GM19455 (cell line): ENCODE data around the gene SLC12A5.

Experiments
- ATAC-seq: cut with Tn5 transposase; IDR thresholded peaks from one replicate; pipeline ENCODE4 v1.9.1; 2021; ENCODE audit not compliant: unreplicated experiment

SLC12A5 gene

DNA sequence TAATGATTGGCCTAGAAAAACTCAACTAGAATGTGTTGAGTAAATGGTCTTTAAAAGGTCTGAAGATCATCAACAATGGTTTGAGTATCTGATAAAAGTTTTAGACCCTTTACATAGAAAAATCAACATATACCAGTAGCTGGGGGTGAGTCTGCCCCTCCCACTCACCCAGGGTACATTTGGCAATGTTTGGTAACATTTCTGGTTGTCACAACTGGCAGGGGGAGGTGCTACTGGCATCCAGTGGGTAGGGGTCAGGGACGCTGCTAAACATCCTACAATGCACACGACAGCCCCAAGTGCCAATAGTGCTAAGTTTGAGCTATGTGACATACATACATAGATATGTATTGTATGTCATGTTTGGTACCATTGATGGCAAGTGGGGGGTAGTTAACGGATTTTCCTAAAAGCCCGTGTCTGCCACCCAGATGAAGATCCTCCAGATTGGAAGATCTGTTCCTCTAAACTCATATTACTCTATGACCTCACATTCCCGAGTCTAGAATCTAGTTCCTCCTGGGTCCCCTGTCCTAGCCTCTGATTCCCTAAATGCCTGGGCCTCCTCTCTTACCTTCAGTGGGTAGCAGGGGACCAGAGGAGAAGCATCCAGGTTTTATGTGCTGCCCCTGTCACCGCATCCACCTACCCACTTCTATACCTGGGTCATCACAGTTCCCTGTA, 22.9 kb upstream of the SLC12A5 start:
- no peak for ATAC-seq

GRCh38 chr20:46006964-46007363, 22.1 kb upstream of the SLC12A5 start:
- no peak for ATAC-seq

GRCh38 chr20:46007671-46008070, 21.3 kb upstream of the SLC12A5 start:
- ATAC-seq, result no peak

DNA sequence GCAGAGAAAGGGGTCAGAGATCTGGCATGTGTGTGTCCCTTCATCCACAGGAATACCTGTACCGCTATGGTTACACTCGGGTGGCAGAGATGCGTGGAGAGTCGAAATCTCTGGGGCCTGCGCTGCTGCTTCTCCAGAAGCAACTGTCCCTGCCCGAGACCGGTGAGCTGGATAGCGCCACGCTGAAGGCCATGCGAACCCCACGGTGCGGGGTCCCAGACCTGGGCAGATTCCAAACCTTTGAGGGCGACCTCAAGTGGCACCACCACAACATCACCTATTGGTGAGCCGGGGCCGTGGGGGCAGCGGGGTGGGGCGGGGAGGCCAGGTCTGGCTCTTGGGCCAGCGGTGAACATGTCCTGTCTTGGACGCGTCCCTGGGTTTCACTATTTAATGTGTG, 19.2 kb upstream of the SLC12A5 start:
- ATAC-seq, result no peak

- no peak for ATAC-seq
These were observed 18.3 kb upstream of the SLC12A5 start for GRCh38 chr20:46010491-46011391.

DNA sequence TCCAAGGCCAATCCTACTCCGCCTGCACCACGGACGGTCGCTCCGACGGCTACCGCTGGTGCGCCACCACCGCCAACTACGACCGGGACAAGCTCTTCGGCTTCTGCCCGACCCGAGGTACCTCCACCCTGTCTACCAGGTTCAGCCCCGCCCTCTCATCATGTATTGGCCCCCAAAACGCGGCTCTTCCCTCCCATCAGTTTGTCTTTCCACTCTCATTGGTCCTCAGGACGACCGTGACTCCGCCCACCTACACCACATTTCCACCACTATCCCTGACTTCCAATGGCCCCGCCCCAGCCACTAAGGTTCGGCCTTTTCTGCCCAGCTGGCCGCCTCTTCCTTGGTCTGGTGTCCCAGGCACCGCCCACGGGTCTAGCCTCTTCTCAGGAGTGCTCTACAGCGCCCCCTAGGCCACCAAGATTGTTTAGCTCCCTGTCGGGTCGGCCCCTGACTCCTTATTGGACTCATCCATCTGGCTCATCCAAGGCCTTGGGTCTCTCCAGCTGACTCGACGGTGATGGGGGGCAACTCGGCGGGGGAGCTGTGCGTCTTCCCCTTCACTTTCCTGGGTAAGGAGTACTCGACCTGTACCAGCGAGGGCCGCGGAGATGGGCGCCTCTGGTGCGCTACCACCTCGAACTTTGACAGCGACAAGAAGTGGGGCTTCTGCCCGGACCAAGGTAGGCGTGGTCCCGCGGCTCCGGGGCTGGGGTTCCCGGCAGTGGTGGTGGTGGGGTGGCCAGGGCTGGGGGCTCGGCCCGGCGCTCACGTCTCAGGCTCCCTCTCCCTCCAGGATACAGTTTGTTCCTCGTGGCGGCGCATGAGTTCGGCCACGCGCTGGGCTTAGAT, 17.2 kb upstream of the SLC12A5 start:
- no peak for ATAC-seq

- ATAC-seq, result no peak
These were observed 16.1 kb upstream of the SLC12A5 start for GRCh38 chr20:46012921-46013320.

DNA sequence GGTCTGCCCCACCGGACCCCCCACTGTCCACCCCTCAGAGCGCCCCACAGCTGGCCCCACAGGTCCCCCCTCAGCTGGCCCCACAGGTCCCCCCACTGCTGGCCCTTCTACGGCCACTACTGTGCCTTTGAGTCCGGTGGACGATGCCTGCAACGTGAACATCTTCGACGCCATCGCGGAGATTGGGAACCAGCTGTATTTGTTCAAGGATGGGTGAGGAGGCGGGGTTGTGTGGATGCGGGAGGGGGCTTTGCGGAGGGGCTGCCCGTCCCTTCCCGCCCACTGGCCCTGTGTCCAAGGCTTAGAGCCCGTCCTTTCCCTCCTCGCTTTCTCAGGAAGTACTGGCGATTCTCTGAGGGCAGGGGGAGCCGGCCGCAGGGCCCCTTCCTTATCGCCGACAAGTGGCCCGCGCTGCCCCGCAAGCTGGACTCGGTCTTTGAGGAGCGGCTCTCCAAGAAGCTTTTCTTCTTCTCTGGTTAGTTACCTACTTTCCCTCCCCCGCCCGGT, 15.6 kb upstream of the SLC12A5 start:
- no peak for ATAC-seq

DNA sequence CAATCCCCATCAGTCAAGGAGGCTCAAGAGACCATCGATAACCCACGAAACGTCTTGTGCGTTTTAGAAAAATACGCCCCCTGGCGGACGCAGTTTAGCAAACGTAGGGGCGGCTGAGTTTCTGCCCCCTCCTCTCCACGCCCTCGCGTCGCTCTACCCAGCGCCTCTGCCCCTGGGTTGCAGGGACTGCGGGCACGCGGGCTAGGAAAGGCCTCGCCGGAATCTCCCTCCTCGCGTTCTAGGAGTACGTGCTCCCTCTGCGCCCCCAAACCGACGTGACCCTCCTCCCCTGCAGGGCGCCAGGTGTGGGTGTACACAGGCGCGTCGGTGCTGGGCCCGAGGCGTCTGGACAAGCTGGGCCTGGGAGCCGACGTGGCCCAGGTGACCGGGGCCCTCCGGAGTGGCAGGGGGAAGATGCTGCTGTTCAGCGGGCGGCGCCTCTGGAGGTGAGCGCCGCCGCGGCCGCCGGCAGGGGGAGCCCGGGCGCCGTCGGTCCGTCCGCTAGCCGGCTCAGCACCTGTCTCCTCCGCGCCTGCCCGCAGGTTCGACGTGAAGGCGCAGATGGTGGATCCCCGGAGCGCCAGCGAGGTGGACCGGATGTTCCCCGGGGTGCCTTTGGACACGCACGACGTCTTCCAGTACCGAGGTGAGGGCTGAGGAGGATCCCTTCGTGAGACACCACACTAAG, 15.0 kb upstream of the SLC12A5 start:
- no peak for ATAC-seq

DNA sequence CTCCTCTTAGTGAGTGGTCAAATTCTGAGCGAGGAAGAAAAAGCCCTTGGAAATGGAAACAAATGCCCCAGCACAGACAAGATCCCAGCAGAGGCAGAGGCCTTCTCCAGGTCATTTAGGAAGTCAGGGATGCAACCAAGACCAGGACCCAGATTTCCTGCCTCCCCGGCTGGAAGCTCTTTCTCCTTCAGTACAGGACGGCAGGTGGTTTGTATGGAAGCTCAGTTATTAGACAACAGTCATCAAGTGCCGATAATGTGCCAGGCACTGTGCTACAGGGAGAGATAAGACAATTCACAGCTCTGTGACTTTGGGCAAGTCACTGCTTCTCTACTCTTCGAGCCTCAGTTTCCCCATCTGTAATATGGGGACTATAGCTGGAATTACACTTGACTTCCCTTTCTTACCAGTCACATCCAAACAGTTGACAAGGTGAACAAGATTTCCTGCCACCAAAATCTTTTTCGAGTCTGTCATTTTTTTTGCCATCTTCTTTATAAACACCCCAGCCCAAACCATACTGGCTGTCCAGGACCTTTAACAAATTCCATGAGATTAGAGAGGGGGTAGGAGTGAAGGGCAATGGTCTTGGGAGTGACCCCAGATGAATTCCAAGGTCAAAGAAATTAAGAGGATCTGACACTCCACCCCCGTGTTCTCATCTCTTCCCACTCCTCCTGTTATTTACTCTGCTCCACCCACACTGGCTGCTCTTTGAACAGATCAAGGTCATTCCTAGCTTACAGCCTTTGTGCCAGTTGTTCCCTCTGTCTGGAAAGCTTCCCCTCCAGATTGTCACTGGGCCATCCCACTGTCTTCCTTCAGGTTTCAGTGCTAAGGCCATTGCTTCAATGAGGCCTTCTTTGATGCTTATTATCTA, 14.3 kb upstream of the SLC12A5 start:
- no peak for ATAC-seq

DNA sequence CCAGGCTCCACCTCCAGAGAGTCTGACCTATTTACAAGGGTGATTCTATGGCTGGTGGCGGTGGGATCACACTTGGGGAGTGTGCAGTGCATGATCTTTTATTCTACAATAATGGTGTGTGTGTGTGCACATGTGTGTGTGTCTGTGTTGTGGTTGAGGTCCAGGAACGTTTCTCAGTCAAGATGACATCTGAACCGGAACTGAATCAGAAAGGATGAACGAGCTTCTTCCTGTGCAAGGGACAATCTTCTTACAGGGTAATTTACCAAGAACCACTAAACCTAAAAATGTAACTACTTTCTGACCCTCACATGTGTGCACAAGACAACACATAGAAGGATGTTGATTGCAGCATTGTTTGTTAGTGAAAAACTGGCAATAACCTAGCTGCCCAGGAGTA, 11.7 kb upstream of the SLC12A5 start:
- ATAC-seq, result no peak

DNA sequence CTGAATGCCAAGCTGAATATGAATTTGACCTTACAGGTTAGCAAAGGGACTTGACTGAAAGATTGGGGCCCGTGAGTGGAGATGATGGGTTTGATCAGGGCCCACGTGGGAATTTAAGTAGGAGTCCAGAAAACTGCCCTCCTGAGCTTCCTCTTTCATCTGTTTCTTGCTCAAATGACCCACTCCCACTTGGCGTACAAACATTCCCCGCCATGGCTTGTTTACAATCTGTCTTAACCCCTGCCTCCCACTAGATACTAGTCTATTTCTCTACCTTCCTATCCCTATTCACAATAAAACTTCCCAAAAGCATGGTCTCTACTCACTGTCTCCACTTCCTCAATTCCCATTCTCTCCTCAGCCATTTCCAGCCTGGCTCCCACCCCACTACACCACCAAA, 10.9 kb upstream of the SLC12A5 start:
- no peak for ATAC-seq

DNA sequence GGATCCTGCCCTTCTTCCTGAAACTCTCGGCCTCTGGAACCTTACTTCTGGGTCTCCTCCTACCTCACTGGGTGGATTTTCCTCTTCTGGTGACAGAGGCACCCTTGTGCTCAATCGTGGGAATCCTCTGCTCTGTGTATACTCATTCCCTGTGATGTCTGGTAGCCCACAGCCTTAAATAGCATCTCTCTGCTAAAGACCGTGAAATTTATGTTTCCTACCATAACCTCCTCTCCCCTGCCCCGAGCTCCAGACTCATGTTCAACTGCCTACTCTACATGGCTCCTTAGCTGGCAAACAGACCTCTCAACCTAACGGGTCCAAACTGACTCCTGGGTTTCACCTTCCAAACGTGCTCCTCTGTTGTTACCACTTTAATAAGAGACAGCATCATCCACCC, 10.4 kb upstream of the SLC12A5 start:
- ATAC-seq, result no peak

- ATAC-seq, result no peak
These were observed 8.5 kb upstream of the SLC12A5 start for GRCh38 chr20:46020555-46020954.

- no peak for ATAC-seq
These were observed 7.4 kb upstream of the SLC12A5 start for GRCh38 chr20:46021361-46022359.

DNA sequence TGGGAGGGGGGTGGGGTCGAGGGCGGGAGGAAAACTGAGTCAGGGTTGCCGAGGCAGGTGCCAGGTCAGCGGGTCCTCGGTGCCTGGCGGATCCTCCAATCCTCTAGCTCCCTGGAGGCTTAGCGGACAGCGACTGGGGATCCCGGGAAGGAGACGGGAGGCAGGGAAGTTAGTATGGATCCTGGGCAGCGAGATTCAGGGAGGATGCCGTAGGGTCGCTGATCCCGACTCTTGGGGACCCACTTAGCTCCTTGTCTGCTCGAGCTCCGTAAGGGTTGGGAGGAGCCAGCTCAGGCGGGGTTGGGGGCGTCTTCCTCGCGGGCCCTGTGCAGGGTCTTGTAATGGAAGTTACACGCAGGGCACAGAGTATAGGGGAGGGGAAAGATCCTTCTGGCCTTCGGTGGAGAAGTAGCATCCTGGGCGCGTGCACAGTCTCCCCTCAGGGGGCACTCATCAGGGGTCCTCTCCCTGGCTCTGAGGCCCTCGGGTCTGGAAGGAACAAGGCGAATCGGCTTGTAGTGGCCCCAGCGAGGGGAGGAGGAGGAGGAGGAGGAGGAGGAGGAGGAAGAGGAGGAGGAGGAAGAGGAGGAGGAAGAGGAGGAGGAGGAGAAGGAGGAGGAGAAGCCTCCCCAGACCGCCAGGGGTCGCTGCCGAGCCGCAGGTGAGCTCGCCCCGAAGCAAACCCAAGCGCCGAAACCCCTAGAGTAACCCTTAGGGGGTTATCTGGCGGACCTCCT, 6.4 kb upstream of the SLC12A5 start:
- no peak for ATAC-seq

DNA sequence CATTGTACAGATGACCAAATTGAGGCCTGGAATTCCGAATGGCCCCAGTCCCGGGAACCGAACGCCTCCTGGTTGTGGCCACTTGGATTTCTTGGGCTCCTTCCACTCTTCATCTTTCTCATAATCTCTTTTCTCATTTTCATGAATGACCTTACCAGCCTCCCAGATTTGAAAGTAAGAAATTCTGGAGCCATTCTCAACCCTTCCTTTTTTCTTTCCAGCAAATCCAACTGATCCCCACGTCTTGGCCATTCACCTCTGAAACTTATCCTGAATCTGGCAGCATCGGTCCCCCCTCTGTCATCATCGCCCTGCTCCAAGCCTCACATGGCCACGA, 5.9 kb upstream of the SLC12A5 start:
- no peak for ATAC-seq

- no peak for ATAC-seq
These were observed 5.0 kb upstream of the SLC12A5 start for GRCh38 chr20:46023999-46024398.
